Measurements from ENCODE around the gene BMP15.

DNA sequence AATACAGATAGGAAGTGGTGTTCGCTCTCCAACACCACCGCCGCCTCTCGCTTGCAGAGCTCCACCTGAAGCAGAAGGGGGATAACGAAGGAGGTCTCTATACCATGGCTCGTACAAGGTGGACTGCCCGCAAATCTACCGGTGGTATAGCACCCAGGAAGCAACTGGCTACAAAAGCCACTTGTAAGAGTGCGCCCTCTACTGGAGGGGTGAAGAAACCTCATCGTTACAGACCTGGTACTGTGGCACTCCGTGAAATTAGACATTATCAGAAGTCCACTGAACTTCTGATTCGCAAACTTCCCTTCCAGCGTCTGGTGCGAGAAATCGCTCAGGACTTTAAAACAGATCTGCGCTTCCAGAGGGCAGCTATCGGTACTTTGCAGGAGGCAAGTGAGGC lies 5.2 kb upstream of the BMP15 start:
- TF ChIP-seq, protein P1, sequence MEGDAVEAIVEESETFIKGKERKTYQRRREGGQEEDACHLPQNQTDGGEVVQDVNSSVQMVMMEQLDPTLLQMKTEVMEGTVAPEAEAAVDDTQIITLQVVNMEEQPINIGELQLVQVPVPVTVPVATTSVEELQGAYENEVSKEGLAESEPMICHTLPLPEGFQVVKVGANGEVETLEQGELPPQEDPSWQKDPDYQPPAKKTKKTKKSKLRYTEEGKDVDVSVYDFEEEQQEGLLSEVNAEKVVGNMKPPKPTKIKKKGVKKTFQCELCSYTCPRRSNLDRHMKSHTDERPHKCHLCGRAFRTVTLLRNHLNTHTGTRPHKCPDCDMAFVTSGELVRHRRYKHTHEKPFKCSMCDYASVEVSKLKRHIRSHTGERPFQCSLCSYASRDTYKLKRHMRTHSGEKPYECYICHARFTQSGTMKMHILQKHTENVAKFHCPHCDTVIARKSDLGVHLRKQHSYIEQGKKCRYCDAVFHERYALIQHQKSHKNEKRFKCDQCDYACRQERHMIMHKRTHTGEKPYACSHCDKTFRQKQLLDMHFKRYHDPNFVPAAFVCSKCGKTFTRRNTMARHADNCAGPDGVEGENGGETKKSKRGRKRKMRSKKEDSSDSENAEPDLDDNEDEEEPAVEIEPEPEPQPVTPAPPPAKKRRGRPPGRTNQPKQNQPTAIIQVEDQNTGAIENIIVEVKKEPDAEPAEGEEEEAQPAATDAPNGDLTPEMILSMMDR (IDR thresholded peaks at IDR 0.05), result no peak
- TF ChIP-seq POLR2A (IDR thresholded peaks at IDR 0.05), result no peak
